GM19324 (cell line): ENCODE results near the gene DAB1.
"Not testable (repeated sequence)": the region's sequence is repeated elsewhere in the genome, so short reads cannot be mapped to it uniquely, and the experiment has no call there.

ENCODE experiments used
- ATAC-seq: cut with Tn5 transposase; IDR thresholded peaks from one replicate; pipeline ENCODE4 v1.9.1; 2021; ENCODE audit warnings: mild to moderate bottlenecking, moderate library complexity; ENCODE audit not compliant: unreplicated experiment, low FRiP score

DAB1 gene

GRCh38 chr1:57367945-57368344, 55.9 kb downstream of the DAB1 start:
- ATAC-seq: no peak

GRCh38 chr1:57363643-57364042, 60.2 kb downstream of the DAB1 start:
- no peak for ATAC-seq

DNA sequence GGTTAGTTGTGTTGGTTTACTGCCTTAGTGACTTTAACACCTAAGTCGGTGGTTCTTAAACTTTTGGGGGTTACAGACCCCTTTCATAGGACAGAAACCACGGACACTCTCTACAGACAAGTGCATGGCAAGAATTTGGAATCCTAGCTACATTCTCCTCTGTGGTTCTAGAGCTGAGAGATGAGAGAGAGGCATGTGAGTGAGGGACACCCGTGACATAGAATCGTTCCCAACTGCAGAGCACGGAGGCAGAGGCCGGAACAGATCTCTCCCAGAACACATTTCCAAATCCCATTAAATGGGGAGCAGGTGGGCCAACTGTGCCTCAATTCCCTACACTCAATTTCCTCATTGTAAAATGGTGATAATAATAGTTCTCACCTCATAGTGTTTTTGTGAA, 60.7 kb downstream of the DAB1 start:
- ATAC-seq: no peak

GRCh38 chr1:57362480-57362879, 61.4 kb downstream of the DAB1 start:
- ATAC-seq: no peak

GRCh38 chr1:57361516-57361915, 62.3 kb downstream of the DAB1 start:
- ATAC-seq: no peak

GRCh38 chr1:57360846-57361407, 62.9 kb downstream of the DAB1 start:
- no peak for ATAC-seq

GRCh38 chr1:57357462-57357861, 66.4 kb downstream of the DAB1 start:
- no peak for ATAC-seq

DNA sequence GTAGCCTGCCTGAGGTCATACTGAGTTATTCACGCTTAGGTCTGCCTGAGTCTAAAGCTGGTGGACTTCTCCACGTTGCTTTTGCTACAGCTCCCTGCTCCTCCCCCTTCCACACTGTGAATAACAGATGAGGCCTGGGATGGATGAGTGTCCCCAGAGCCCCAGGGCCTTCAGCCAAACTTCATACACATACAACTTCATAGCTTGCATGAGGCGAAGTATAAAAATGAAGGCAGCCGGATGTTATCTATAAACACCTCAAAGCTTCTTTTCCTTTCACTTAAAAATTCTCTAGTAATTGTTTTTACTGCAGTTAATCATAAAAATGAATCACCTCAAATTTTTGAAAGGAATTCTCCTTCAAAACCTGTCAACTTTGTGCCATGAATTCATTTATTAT, 70.2 kb downstream of the DAB1 start:
- no peak for ATAC-seq

- no peak for ATAC-seq
These were observed 73.2 kb downstream of the DAB1 start for GRCh38 chr1:57350610-57351009.

GRCh38 chr1:57348921-57349320, 74.9 kb downstream of the DAB1 start:
- no peak for ATAC-seq

GRCh38 chr1:57345916-57346315, 77.9 kb downstream of the DAB1 start:
- ATAC-seq: no peak

- no peak for ATAC-seq
These were observed 79.6 kb downstream of the DAB1 start for GRCh38 chr1:57344265-57344664.

GRCh38 chr1:57343298-57343915, 80.5 kb downstream of the DAB1 start:
- not testable (repeated sequence) for ATAC-seq

GRCh38 chr1:57341721-57342120, 82.1 kb downstream of the DAB1 start:
- no peak for ATAC-seq

DNA sequence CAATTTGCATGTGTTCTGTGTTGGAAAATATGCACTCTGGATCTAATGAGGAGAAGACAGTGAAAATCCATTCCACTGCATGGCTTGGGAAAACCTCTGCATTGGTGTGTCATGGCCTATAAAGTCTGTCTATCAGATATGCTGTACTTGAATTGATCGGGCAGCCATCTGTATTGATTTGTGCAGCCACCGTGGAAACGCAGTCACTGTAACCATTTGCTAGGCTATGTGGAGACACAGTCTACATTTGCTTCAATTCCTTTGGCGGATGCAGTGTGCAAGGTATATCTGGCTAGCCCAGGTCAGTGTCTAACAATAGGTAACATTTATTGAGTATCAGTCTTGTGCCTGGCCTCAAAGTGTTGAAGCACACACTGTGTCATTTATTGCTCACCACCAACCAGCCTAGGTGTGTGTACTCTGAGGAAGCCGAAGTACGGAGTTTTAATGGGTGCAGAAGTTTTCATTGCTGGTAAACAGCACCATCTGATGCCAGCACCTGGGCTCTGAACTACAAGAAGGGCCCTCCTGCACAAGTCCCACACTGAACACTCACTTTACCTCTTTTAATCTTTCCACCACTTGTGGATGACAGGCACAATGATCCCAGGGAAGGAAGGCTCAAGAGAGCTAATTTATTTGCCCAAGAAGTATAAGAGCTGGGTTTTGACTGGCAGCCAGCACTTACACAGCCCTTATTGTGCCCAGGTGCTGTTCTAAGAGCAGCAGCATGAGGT, 83.4 kb downstream of the DAB1 start:
- ATAC-seq: no peak

- no peak for ATAC-seq
These were observed 86.2 kb downstream of the DAB1 start for GRCh38 chr1:57337623-57338022.

- ATAC-seq: no peak
These were observed 87.1 kb downstream of the DAB1 start for GRCh38 chr1:57336793-57337192.

GRCh38 chr1:57331620-57332019, 92.2 kb downstream of the DAB1 start:
- no peak for ATAC-seq

DNA sequence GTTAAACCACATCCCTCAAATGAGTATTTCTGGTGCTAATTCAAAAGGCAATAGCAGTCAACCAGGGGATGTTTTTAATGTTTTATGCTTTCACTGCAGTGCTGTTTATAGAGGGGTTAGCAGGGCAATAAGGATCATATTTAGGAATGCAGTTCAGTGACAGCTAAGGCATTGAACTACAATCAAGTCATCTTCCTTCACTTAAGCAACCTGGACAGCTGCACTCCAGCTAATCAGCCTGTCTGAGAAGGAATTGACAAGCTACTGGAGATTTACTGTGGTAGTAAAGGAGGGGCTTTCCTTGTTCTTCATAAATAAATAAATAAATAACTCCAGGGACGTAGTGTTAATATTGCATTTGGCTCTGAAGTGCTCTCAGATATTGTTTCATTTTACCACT, 93.9 kb downstream of the DAB1 start:
- ATAC-seq: no peak

- ATAC-seq: no peak
These were observed 94.8 kb downstream of the DAB1 start for GRCh38 chr1:57329001-57329527.

DNA sequence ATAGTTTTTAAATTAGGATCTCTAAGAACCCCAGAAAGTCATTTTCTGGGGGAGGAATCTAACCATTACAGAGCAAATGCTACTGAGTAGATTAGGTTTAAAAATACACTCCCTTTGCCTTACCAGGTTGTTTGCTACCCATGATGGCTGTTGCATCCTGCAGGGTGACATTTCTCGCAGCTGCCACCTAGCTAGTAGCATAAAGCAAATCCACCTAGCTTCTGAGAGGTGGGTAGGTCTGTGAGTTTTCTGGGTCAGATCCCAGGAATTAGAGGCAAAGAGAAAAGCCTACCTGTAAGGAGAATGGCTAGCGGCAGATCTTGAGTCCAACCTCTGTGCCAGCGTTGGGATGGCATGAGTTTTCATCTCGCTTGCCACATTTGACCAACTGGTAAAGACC, 95.9 kb downstream of the DAB1 start:
- no peak for ATAC-seq

GRCh38 chr1:57327336-57327735, 96.5 kb downstream of the DAB1 start:
- no peak for ATAC-seq
